MM.1S (cell line): Measurements from ENCODE around the gene CAST.

ENCODE experiments used
- EZH2 ChIP-seq: fragments of 300-600 bp; sonication (generic); optimal IDR thresholded peaks from 2 replicates; pipeline ENCODE3; 2017; ENCODE audit warnings: low read depth, mild to moderate bottlenecking, antibody characterized with exemption, low read length, mixed read lengths
- EZH2phosphoT487 ChIP-seq: fragments of 300-600 bp; sonication (generic); IDR thresholded peaks from 2 replicates; pipeline ENCODE4 v1.6.1; 2018; ENCODE audit warnings: antibody characterized with exemption, low read length
- TF ChIP-seq, protein P1 (sequence below): fragments of 300-600 bp; sonication (generic); IDR thresholded peaks from 2 replicates; pipeline ENCODE4 v1.5.1; 2016; ENCODE audit warnings: antibody characterized with exemption, low read length, mixed read lengths

GRCh38 chr5:96712100-96712746 lies 50.0 kb downstream of the CAST start:
- TF ChIP-seq, protein P1, sequence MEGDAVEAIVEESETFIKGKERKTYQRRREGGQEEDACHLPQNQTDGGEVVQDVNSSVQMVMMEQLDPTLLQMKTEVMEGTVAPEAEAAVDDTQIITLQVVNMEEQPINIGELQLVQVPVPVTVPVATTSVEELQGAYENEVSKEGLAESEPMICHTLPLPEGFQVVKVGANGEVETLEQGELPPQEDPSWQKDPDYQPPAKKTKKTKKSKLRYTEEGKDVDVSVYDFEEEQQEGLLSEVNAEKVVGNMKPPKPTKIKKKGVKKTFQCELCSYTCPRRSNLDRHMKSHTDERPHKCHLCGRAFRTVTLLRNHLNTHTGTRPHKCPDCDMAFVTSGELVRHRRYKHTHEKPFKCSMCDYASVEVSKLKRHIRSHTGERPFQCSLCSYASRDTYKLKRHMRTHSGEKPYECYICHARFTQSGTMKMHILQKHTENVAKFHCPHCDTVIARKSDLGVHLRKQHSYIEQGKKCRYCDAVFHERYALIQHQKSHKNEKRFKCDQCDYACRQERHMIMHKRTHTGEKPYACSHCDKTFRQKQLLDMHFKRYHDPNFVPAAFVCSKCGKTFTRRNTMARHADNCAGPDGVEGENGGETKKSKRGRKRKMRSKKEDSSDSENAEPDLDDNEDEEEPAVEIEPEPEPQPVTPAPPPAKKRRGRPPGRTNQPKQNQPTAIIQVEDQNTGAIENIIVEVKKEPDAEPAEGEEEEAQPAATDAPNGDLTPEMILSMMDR = no peak
- TF ChIP-seq EZH2 = no peak
- TF ChIP-seq EZH2phosphoT487 = no peak
